Measurements from ENCODE around the gene EMSY.
"Not testable (repeated sequence)": the region's sequence is repeated elsewhere in the genome, so short reads cannot be mapped to it uniquely, and the experiment has no call there.

Gene EMSY, protein sequence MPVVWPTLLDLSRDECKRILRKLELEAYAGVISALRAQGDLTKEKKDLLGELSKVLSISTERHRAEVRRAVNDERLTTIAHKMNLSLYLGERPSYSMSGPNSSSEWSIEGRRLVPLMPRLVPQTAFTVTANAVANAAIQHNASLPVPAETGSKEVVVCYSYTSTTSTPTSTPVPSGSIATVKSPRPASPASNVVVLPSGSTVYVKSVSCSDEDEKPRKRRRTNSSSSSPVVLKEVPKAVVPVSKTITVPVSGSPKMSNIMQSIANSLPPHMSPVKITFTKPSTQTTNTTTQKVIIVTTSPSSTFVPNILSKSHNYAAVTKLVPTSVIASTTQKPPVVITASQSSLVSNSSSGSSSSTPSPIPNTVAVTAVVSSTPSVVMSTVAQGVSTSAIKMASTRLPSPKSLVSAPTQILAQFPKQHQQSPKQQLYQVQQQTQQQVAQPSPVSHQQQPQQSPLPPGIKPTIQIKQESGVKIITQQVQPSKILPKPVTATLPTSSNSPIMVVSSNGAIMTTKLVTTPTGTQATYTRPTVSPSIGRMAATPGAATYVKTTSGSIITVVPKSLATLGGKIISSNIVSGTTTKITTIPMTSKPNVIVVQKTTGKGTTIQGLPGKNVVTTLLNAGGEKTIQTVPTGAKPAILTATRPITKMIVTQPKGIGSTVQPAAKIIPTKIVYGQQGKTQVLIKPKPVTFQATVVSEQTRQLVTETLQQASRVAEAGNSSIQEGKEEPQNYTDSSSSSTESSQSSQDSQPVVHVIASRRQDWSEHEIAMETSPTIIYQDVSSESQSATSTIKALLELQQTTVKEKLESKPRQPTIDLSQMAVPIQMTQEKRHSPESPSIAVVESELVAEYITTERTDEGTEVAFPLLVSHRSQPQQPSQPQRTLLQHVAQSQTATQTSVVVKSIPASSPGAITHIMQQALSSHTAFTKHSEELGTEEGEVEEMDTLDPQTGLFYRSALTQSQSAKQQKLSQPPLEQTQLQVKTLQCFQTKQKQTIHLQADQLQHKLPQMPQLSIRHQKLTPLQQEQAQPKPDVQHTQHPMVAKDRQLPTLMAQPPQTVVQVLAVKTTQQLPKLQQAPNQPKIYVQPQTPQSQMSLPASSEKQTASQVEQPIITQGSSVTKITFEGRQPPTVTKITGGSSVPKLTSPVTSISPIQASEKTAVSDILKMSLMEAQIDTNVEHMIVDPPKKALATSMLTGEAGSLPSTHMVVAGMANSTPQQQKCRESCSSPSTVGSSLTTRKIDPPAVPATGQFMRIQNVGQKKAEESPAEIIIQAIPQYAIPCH (N-terminal part only)

DNA sequence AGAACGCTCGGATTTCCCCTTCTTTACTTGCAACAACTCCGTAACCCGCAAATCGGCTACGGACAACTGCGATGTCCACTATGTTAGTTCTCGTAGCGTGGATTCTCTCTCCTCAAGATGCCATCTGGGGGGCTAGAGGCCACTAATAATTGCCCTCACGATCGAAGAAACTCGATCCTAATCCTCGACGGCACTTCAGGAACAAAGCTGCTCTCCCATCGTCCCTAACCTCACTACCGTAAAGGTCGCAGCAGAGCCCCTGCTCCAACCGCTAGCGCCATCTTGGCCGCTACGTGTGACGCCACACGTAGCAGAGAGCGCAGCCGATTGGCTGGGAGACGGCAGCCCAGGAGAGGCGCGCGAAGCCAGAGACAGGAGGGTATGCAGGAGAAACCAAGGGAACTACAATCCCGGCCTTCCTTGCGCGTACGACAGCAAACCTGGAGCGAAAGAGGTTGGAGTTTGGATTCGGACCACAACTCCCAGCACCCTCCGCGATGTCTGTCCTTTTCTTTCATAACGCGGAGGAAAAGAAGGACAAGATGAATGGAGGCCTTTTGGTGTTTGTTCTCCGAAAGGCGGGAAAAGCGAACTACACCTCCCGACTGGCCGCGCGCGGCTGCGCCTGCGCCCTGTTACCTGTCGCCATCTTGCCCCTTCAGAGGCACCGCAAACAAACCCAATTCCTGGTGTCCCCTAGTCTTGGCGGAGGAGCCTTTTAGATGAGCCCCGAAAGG lies at the start of gene EMSY:
TSS of gene EMSY (plus strand) at position 635 of the 737 bp plus-strand sequence. CDS start 1,921 bp downstream, outside the sequence.
- peak; percentile 93 for DNase-seq

DNA sequence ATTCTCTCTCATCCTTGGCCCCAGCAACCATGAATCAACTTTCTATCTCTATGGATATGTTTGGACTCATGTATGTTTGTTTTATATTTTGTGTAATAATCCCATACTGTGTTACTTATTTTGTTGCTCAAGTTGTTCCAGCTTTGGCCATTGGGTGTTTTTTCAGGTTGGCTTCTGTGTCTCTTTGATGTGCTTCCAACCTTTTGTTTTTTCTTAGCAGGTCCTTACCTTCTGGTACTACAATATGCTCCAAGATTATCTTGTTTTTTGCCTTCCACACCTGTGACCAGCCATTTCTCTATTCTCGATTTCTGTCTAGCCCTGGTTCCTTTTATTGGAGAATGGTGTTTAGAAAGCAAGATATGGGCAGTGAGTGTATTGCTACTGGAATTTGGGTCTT lies 49.5 kb upstream of the EMSY start:
- no peak for DNase-seq

DNA sequence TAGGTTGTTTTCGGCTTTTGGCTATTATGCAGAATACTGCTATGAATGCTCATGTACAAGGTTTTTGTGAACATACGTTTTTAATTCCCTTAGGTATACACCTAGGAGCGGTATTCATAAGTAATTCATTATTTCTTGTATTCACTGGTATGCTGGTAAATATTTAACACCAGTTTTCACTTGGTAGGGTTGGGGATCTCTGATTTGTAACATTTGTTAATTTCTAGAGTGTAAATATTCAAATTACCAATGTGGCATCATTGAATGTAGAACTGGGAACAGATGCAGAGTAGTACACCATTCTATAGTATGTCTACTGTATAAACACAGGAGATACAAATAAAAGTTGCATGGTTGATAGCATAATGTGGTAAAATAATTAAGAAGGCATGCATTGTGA lies 47.4 kb upstream of the EMSY start:
- no peak for DNase-seq

DNA sequence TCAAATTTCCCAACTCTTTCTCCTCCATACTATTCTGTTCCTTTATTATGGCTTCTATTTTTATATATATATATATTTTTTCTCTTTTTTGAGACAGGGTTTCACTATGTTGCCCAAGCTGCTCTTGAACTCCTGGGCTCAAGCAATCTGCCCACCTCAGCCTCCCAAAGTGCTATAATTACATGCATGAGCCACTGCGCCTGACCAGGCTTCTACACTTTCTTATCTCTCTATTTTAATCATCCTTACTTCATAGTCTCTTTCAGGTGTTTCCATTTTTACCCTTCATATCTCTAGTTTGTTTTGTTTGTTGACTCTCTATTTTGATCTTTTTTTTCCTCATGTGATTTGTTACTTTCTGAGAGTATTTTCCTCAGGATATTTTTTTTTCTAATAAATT lies 43.9 kb upstream of the EMSY start:
- DNase-seq: no peak

DNA sequence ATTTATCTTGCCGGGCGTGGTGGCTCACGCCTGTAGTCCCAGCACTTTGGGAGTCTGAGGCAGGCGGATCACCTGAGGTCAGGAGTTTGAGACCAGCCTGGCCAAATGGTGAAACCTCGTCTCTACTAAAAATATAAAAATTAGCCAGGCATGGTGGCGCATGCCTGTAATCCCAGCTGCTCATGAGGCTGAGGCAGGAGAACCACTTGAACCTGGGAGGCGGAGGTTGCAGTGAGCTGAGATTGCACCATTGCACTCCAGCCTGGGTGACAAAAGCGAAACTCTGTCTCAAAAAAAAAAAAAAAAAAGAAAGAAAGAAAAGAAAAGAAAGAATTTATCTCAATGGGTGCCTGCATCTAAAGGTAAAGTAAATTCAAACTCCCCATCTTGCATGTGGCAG lies 43.3 kb upstream of the EMSY start:
- not testable (repeated sequence) for DNase-seq

DNA sequence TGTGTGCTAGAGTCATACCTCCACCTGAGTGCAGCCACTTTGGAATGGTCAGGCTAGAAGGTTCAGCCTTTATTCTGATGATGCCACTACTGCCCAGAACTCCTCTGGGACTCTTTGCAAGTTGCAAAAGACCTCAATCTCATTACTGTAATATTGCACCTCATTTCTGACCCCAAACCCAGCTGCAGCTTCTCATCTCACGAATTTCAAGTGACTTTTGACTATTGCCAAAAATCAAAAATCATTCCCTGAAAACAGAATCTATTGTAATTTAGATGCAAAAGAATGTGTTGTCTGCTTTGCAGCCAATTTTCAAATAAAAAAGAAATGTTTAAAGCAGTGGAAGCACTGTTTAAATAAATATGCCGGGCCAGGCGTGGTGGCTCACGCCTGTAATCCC lies 38.5 kb upstream of the EMSY start:
- DNase-seq: no peak

DNA sequence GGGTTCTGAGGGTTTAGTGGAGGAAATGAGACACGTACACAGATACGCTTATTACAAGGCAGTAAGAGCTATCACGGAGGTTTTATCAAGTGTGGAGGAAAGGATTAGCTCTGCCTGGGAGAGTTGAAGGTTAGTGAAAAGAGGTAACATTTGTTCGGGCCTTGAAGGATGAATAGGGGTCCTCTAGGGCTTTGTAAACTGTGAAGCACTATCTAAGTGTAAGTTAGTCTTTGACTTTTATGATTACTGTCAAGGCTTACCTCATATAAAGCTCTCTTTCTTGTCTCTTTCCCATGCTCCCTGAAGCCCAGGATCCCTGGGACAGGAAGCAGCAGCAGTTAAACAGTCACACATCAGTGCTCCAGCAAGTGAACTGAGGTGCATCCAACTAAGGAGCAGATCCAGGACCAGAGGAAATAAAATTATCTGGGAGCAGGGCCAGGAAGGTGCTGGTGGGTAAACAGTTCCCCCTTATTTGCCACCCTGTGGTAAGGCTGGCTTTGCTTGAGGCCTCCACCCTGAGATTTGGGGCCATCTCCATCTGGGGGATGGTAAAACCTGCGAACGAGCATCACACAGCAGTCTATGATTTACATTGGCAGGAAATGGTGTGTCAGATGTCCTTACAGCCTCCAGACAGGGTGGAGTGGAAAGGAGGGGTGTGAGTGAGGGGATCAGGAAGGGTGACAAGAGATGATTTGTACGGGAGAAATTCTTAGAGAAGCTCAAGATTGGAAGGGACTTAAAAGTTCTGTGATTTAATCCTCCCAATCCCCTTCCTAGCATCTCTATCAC lies 36.5 kb upstream of the EMSY start:
- no peak for DNase-seq

DNA sequence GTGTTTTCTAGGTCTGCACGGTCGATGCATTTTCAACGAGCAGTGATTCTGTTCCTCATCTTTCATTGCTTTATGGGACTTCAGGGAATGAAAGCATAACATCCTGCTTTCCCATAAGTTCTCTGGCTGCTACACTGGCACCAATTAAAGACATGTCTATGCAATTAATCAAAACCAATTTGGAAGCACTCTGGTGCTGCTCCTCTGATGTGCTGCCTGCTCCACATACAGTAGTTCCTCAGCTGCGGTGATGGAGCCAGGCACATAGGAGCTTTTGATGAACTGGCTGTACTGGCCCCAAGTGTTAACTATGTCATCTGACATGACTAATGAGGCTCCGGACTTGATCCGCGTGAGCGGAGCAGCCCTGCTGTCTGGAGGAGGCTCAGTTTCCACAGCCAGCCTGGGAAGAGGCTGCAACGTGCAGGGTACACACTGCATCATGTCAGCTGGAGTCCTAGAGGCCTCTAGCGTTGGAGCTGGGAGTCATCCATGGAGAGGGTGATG lies 33.9 kb upstream of the EMSY start:
- no peak for DNase-seq

DNA sequence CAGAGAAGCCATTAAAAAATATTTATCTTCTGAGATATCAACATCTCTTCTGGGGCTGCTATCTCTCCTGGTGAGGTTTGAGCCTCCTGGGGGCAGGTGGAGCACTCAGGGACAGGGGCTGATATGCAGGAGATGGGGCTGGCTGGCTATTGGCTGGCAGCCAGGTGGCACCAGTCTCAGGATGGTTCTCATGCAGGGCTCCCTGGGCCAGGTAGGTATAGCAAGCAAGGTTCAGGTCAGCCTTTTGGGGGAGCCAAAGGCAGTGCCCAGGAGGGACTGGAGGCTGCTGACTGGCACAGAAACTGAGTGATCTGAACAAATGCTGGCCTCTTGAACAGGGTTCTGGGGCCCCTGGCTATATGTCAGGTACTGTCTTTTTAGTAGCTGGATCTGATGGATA lies 29.7 kb upstream of the EMSY start:
- DNase-seq: no peak

DNA sequence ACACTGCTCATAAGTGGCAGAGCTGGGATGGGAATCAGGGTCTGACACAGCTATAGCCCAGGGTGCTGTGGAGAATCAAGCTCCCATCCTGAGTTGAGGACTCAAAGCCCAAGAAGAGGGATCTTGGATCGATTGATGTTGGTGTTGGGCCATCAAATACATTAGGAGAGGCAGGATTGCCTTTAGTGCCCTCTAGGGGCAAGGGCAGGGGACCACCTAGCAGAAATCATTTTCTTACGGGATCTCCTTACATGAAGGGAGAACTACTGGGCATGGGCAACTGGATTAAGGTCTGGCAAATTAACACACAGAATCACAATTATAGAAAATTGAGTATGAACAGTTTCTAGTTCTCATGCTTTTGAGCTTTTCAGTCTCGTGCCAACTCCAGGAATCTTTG lies 24.9 kb upstream of the EMSY start:
- peak; percentile 16 for DNase-seq

DNA sequence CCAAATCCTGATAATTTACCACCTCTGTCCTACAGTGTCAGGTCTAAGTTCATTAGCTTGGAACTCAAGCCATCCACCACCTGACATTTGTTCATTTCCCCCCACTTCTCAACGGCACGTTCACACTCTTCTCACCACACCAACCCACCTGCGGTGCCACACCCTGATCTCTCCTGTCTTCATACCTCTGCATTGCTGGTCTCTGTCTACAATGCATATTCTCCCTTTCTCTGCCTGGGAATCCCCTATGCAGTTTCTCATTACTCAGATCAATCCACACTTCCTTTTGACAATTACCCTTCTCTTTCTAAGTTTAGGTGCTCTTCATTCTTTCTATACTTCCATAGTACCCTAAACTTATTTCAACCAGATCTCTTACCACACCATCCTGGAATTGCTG lies 20.4 kb upstream of the EMSY start:
- DNase-seq: no peak

DNA sequence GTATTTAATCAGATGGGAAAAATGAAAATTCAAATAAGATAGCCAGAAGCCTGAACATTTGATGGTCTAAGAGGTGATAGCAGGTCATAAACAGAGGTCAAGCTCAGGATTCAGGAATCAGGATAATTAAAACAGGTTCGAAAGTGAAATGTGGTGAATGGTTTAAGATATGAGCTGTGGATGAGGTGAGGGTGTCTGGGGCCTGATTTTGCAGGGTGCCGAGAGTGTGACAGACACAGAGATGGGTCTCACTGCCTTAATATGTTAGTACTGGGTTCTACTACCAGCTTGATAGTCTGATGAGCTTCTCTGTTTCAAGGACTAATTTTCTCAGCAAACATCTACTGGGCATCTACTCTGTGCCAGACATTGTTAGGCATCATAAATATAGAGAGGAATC lies 19.9 kb upstream of the EMSY start:
- DNase-seq: no peak

DNA sequence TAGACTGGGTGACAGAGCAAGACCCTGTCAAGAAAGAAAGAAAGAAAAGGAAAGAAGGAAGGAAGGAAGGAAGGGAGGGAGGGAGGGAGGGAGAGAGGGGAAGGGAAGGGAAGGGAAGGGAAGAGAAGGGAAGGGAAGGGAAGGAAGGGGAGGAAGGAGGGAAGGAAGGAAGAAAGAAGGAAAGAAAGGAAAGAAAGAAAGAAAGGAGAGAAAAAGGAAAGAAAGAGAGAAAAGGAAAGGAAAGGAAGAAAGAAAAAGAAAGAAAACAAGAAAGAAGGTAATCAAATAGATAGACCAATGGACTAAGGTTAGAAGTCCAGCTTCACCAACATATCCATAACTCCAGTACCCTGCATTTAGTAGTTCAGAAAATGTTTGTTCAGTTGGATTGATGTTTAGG lies 18.2 kb upstream of the EMSY start:
- DNase-seq: no peak

DNA sequence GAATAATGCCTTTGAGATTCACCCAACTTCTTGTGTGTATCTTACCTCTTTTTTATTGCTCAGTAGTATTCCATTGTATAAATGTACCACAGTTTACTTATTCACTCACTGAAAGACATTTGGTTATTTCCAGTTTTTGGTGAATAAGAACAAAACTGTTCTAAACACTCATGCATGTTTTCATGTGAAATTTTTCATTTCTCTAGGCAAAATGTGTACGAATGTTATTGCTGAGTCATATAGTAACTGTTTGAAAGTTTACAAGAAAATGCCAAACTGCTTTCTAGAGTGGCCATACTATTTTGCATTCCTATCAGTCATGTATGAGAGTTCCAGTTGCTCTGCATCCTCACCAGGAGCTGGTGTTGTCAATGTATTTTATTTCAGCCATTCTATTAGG lies 8.8 kb upstream of the EMSY start:
- DNase-seq: no peak

DNA sequence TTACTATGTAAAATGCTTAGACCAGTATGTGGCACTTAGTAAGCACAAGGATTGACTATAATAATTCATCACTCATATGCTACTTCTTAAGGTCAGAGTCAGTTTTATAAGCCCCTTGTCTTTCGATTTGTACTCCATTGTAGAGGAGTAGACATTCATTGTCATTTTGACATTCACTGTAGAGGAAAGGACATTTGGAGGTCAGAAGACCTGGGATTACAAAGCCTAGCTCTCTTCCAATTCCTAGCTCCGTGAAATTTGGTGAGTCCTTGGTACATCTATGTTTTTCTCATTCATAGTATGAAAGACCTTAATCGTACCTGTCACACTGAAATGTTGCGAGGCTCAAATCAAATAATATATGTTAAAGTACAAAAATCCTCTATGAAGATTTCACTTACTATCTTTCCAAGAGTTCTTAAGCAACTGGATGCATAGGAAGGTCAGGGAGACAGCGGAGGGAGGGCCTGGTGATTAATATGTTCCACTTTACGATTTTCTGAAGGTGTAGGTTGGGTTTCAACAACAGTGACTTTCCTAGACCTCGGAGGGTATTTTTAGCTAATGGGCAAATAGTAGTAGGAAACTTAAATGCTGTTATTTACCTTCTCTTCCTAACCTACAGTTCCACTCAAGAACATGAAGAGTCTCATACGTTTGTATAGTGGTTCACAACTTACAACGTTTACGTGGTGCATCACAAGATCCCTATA lies 1.4 kb upstream of the EMSY start:
- no peak for DNase-seq

DNA sequence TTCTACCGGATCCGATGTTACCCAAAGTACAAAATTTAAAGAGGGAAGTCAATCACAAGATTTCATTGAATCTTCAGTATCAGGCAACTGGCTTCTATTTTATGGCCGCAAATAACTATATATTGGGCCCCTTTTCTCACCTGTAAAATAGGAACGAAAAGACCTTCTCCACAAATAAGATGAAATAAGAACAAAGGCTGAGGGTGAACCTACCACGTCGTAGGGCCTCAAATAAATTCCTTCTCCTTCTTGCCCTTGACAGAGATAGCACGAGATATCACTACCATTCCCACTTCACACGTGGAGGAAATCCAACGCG lies 794 bp upstream of the EMSY start:
- DNase-seq: no peak

DNA sequence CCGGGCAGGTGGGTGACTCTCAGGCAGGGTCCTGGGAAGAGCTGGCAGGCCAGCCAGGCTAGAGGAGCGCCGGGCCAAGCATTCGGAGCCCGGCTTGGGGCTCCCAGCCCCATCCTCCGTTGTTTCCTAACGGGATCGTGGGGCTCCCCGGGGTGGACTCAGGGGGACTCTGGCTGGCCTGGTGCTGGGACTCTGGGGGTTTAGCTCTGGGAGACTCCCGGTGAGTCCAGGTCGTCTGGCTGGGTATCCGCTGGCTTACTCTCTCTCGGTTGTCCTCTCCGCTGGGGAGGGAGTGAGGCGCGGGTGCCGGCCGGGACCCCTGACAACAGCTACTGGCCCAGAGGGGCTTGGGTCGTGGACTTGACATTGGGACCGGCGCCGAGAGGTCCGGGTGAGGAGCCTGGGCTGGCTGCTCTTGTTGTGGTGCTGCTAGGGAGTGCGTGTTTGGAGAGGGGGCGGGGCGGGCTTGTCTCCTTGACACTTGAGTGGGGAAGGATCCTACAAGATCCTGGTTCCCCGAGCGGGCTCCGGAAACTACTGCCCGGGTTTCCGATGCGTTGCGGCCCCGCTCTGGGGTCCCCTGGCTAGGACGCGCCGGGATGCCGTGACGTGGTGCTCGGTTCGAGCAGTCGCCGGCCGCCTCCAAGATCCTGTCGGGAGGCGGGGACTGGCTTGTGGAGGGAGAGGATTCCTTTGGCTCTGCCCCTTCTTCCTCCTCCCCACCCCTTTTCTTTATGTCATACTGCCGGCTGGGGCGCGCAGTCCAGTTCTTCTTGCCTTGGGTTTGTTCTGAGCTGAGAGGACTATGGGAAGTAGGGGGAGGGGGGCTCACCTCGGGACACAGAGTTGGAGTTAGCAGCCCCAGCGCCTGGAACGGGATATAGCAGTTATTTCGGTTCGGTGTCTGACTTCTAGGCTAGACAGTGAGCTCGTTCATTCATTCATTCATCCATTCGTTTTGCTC lies 585 bp downstream of the EMSY start:
- peak; percentile 47 for DNase-seq

DNA sequence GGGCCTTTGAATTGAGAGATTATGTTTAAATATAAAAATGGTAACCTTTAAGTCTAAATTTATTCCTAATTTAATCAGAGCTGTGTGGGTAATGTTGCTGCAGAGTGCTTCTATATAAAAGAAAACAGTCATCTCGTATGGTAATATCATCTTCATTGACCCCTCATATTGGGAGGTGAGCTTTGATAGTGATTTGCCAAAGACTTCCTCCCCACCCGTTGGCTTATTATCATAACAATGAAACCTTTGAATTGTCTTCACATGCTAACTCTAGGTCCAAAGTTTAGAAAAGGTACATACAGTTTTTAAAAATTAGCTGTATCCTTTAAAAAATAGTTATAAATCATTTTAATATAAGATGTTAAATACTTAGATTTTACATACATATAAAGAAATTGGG lies 3.7 kb downstream of the EMSY start:
- no peak for DNase-seq

DNA sequence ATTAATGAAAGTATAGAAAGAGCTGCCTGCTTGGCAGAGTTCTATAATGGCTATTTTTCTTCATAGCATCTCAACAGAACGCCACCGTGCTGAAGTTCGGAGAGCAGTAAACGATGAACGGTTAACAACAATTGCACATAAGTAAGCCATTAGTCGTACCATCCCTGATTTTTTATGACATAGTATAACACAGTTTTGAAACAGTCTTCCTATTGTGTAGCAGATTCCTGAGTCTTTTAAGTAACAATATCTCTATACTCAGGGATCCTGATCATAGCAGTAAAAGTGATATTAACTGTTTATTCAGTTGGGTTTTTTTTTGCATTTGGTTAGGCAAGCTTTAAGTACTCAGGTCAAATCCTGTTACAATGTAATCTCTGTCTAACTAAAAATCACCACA lies 8.4 kb downstream of the EMSY start:
- DNase-seq: no peak

DNA sequence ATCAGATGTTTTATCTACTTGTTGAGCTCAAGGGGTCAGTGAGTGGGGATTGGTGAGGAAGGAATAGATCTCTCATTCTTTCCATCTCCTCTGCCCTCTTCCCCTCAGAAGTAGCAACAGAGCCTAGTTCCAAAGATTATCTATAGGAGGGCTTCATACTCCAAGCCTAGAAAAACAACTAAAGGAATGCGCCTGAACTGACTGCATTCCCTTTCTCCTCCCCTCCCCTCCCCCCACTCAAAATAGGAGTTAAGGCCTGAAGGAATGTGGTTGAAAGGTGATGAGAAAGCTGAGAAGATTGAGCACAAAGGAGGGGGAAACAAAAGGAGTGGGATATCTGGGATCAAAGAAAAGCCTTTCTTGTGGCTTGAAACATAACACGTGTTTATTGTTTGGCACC lies 10.5 kb downstream of the EMSY start:
- no peak for DNase-seq
